NCI-H82 (cell line): ENCODE results near the gene KIAA1549.
A peak's percentile ranks its signal among the peaks of the same experiment; 100 is the strongest.

Experiments
- DNase-seq: peaks from one replicate; lab custom pipeline; 2025; lab: John Stamatoyannopoulos, UW

The KIAA1549 gene

DNA sequence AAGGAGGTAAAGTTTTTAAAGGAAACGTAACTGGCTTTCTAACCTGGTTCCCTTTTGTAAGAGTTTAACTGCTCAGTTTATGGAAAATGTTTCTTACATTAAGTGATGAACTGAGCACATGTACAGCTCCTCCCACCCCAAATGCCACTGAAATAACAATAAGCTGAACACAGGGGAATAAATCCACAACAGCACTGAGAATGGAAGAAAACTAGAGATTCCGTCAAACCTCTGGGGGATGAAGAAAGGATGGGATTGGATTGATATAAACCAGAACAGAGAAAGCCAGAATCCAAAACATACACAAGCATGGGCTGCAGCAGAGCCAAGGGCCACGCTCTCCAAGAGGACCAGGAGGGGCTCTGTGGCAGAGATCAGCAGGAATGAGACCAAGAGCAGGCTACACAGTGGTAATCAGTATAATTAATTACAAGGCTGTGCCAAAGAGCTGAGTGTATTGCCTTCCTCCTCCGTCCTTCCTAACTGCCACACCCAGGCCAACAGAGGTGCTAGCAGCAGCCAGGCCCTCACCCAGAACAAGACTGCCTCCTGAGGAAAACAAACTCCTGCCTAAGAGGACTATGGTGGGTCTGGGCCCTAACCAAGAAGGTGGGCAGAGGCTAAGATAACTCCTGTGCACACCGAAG, 73.9 kb downstream of the KIAA1549 start:
- no peak for DNase-seq

DNA sequence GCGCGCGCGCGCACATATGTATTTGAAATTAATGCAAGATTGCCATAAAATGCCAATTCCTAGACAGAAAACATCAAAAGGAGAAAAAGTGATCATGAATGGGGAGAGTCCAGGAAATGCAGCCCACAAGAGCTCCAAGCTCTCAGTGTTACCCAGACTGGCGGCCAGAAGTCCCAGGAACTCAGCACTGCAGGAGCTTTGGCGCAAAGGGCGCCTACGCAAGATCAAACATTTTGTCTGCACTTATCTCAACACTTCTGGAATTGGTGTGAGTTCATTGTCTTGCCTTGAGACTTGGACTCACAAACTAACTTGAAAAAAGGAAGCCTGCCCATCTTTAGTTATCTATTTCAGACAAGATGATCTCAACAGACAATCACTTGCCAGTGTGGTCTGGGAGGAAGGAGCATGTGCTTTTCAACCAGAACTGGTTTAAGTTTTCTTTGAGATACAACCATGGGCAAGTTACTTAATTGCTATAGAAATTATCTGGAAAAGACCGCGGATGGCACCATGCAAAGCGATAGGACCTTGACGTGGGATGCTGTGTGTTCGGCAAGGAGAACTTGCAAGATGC, 77.2 kb downstream of the KIAA1549 start:
- DNase-seq: no peak

DNA sequence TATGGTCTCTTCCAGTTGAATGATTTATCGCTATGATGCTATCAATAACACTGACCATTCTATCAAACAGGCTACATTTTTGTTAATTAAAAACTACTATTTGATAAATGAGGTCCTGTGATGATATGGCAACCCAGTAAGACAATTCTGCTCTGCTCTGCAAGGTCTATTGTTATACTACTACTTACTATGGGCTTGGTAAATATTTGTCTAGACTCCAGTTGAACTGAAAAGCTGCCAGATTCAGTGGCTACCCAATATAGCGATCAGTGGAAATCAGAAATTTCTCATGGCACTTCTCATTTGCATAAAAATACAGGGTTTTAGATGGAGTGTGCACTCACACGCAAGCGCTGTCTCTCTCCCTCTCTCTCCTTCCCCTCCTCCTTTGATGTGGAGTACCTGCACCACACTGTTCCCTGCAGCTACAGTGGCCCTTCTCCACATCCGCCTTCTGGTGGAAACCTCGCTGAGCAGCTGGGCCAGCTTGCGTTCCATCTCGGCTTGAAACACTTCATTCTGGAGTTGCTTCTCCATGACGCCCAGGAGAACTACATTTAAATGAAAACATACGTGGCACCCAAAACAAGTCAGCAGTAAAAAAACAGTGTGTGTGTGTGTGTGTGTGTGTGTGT, 77.9 kb downstream of the KIAA1549 start:
- DNase-seq: no peak

DNA sequence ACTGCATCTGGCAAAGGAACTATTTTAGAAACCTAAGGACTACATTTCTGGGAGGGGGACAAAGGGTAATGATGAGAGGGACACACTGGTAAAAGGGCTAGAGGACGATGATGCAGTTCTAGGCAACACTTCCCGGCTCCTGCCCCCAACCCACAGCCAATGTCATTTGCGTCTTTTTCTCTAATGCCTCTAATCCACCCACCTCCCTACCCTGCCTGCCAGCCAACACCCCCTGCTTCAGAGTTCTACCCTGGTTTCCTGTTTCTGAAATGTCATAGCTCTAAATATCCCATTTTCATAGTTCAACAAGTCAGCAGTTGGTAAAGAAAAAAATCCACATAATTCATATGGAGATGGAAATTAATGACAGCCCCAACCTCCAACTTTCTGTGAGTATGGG, 79.0 kb downstream of the KIAA1549 start:
- DNase-seq: no peak

DNA sequence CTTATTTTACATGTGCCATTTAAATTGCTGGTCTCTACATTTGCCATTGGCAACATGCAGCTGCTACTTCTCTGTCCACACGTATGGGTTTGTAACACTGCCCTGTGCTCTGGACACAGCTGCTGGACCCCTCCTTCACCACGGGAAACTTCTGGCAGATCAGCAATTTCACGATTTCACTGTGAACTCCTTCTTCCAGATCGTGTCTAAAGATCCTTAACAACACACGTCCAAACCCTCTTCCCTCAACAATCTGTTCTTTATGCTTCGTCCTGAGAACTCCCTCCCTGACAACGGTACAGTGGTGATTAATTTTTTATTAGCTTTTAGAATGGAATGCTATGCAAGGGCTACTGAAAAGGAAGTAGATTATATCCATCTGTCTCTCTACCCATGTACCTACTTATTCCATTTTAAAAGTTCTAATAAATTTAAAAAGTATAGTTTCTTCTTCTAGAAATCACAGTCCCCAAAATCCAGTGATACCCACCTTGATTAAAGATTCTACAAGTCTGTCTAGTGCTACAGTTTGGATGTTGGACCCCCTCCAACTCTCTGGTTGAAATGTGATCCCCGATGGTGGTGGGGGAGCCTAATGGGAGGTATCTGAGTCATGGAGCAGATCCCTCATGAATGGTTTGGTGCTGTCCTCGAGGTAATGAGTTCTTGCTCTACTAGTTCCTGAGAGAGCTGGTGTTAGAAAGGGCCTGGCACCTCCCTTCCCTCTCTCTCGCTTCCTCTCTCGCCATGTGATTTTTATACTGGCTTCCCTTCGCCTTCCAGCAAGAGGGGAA, 81.0 kb downstream of the KIAA1549 start:
- DNase-seq: no peak

DNA sequence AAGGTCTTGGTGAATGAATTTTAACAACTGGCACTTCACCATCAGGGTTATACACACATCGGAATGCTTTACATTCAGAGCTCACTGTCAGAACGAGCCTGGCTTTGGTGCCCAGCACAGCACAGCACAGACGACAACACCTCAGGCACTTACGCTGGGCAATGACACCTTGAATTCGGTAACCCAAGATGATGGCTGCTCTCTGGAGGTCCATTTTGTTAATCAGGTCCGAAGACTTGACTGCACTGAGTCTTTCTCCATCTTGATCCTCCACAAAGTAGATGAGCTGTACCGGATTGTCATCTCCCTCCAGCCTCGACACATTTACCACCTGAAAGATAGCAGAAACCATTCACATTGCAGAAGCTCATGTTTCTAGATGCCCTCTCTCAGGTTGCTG, 82.4 kb downstream of the KIAA1549 start:
- no peak for DNase-seq

DNA sequence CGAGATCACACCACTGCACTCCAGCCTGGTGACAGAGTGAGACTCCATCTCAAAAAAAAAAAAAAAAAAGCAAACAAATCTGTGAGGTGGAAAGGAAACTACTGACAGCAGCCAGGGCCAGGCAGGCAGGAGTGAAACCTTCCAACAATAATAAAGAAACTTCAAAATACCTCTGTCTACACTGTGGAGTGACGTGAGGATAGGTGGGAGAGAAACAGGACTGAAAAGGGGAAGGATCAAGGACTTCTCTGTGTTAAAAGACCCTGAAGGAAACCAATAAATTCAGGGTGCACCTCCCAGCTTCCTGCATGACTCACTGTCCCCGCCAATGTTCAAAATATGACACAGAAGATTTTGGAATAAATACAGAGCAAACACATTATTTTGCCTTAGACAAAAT, 82.9 kb downstream of the KIAA1549 start:
- DNase-seq: no peak

DNA sequence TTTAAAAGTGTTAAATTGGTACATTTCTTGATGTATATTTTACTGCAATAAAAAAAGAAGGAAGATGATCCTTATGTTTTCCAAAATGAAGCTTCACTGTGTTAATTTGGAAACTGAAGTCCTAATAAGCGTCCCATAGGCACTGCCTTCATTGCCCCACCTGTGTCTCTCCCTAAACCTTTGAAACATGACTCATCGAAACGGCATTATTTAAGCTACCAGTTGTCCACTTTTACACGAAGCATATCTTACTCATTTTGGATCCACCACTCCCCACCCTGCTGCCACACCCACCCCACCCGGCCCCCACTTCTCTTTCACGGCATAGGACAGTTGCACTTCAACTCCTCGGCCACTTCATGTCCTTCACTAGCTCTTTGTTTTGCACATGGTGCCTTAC, 85.5 kb downstream of the KIAA1549 start:
- no peak for DNase-seq

DNA sequence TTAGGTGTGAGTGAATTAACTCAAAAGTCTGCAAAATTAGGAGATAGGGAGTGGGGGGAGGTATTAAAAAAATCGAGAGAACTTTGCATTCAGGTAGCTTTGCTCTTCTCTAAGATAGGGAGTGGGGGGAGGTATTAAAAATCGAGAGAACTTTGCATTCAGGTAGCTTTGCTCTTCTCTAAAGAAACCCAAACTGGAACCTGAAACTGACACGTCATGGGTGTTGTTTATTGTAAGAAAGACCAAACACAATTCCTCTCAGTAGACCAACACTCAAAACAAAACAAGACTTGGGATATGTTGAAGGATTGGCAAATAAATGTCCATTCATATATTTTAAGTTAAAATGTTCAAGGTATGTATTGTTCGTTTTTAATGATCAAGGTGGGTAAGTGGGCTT, 87.9 kb downstream of the KIAA1549 start:
- DNase-seq: no peak

DNA sequence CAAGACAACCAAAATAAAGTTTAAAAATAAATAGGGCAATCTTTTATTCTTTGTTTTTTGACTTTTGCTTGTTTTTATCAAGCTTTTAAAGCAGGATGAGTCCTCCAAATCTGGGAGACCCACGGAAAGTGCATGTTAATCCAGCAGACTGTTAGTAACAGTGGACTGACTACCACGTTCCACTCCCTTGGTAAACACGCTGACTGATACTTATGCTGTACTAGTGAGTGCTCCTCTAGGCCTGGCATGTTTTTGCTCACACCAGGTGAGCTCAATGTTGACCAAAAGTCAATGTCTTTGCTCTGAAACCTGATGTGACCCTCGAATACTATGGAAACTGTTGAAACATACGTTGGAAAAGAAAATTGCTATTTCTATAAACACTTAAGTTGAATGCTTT, 88.4 kb downstream of the KIAA1549 start:
- DNase-seq: no peak

DNA sequence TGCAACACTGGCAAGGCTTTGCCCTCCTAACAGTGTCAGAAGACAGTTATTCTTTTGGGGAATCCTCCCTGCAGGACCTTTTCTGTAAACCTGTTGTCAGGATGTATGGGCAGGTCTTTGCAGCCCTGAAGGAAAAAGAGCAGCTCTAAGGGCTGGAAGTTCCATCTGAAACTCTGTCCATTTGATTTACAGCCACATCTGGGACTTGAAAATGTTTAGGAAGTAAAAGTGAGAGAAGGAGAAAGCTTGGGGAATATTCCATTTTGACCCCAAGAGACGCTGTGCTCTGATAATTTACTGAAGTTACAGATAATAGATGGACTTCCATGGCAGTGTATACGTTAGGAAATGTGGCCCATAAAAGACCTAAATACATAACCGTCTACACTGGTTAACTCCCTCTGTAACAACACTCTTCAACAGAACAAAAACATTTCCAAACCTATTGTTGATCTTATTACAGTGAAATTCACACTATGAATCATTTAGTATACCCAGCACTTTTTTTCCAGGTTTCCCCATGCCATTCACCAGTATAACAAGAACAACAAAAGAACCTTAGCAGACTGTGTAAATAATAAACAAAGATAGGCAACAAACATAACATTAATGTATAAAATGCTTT, 89.1 kb downstream of the KIAA1549 start:
- no peak for DNase-seq

DNA sequence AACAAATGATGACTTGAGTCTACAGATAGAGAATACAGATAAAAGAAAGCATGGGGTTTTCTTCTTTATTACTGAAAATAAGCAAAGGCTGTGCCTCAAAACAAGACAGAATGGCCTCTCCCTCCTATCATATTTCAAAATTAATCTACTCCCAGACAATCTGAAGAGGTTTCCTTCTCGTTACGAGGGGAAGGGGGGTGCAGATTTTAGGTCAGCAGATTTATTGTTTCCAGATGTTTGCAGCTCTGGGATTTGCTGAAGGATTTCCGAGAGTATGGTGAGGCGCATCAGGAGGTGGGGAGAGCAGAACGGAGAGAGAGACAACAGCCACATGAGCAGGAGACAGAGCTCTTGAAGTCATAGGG, 89.8 kb downstream of the KIAA1549 start:
- no peak for DNase-seq

DNA sequence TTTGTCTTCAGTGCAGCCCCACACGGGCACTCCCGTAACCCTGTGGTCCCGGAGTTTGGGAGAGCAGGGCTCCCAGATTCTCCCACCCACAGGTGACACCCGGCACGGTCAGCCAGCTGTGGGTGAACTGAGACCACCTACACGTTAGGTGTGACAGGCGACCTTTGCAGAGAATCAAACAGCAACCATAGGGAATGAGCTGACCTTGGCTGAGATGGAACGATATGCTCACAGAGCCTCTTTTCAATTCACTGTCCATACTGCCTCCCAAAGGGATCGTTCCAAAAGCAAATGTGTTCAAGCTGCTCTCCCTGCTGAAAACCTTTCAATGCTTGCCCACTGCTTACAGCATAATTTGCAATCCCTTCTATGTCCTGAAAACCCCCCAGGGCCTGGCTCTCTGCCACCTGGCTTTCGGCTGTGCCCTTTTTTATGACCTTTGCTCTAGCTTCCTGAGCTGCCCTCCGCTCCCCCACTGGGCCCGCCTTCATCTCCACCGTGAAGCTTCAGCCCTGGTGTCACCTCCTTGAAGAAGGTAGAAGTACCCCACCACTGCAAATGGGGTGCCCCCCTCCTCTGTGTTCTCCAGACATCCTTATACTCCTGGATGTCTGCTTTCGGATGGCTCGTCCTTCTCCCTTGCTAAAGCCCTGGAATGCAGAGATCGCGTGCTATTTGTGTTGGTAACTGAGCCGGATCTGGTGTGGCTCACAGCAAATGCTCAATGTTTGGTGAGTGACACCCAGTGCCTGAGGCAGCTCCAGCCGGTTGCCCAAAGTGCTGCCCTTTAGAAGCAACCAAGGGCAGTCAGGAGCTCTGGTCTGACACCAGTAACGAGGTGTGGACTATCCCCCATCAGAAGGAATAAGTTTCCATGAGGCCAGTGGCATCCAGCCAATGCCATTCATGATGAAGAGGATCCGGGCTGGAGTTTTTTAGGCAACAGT, 90.4 kb downstream of the KIAA1549 start:
- no peak for DNase-seq

DNA sequence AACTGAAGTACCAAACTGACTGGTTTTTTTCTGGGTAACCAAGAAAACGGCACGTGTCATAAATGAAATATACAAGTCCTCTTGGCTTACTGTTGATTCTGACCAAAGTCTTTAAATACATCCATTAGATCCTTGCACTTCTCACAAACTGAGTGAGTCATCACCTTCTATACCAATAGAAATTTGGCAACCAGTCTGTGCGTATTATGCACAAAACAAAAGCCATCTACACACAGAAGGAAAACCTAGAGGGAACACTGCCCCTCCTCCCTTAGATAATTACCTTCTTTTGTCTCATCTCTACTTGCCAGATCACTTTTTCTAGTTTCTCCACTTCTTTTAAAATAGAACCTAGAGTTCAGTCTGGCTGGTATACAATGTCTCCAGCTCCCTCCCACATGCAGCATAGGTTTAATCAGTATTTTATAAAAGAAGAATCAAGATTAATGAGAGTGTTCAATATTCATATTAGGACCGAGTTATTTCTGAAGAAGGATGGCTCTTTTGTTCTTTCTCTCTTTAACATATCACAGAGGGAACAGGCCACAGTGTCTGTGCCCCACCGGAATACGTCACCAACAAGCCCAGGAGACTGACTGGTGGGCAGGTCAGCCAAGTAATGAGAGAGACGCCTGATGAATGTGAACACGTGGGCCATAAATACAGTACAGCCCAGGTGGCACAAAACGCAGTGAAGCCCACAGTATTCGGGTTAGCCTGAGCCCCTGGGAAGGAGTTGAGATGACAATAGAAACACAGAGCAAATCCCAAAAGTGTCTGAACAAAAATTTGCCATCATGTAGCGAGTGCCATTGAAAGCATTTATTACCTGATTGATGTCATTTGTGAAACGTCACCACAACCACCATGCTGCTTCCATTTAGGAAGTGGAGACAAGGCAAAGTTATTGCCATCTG, 91.3 kb downstream of the KIAA1549 start:
- DNase-seq: no peak

DNA sequence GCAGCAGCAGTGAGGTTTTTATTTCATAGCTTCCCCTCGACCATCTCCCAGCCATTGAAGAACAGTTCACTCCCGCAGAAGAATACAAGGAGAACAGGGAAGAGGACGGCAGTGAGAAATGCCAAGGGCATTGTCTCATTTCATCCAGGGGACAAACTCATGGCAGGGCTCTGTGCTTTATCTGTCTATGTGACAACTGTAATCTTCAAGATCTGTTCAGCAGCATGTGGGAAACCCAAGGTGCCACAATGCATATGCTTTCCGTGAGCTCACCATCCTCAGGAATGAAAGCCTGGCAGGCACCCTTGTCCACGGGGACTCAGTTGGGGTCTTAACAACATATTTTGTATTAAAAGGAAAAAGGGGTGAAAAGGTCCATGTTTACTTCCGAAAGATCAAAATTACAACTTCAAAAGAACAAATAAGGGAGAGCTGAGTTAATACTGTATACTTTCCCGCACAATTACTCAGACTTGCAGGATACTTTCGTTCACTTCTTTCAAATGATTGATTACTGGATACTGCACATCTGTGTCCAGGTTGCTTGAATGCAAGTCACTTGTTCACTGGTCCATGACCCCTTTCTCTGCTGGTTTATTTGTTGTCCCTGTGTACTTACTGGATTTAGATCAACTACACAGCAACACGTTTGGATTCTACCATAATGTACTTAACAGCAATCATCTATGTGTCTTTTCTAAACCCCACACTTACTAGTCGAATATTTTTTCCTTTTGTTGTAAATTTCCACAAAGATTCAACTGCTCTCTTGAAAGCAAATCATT, 93.1 kb downstream of the KIAA1549 start:
- DNase-seq: peak; percentile 7

DNA sequence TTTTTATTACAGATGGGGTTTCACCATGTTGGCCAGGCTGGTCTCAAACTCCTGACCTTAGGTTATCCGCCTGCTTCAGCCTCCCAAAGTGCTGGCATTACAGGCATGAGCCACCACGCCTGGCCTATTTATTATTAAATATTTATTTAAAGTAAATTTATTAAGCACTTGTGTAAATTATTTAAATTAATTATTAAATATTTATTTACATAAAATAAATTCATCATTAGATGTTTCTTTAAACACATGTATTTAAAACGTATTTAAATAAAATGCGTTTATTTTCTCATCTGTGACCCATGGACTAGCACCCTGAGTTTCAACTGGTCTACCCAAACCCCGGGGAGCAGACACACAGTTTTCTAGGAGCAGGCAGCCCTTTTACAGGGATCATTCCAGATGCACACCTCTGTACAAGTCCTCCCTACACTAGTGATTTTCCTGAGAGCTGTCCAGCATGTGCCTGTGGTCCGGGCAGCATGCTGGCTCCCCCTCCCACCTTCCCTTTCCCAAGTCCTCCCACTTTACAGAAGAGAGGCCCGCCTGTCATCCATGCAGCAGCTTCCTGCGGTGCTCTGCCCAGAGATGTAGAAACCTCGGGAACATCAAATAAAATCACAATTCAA, 94.0 kb downstream of the KIAA1549 start:
- no peak for DNase-seq

DNA sequence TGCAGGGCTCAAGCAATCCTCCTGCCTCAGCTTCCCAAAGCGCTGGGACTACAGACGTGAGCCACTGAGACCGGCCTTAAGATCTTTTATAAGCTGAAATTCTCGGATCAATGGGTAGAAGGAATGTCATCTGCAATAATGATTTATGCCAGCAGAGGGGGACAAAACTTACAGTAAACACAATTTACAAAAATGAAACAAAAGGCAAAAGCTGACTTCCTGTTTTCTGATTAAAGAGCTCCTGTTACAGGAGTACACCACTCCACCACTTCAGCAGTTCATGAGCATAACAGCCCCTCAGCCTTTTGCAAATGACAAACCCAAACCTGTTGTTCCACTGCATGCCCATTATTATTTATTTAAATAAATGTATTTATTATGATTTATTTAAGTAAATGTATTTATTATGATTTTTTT, 94.7 kb downstream of the KIAA1549 start:
- DNase-seq: peak; percentile 73

DNA sequence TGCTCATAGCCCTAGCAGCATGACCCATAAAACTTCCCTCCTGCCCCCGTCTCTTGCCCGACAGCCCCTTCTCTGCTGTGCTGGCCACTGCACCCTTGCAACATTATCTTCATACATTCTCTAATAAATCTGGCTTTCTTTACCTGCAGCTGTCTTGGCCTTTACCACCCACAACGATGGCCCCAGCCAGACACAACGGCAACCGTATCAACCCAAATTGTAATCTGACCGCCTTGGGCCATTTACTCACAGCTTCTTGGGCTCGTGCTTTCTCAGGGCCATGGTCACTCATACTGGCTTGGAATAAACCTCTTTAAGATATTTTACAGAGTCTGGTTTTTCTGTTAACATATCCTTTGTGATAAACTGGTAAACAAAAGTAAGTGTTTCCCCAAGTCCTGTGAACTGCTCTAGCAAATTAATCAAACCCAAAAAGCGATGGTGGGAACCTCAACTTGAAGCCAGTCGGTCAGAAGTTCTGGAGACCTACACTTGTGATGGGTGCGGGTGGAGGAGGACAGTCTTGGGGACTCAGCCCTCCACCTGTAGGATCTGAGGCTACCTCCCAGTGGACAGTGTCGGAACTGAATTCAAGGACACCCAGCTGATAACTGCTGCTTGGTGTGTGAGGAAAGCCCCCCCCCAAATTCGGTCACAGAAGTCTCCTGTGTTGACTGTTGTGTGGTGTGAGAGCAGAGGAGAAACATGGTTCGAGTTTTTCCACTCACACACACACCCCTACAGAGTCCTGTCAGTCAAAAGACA, 95.6 kb downstream of the KIAA1549 start:
- DNase-seq: peak; percentile 20
